GM13977 (cell line): ENCODE data around the gene SLC1A7.

Experiments
- DNase-seq: peaks from one replicate; pipeline ENCODE4 v3.0.0; 2012; ENCODE audit warnings: low spot score
- in situ Hi-C: fragments of 300-500 bp; cut with MboI; formaldehyde crosslinking; loops from one replicate; pipeline ENCODE4 v1.12.0; 2022; ENCODE audit warnings: low sequenced_read_pairs, low pct_unique_long_range_greater_than_20kb, mixed read lengths, inconsistent platforms; ENCODE audit not compliant: unreplicated experiment
- TF ChIP-seq, protein P1 (sequence below): IDR thresholded peaks from 2 replicates; pipeline ENCODE4 v1.5.1; 2012; ENCODE audit warnings: mild to moderate bottlenecking, control low read depth; ENCODE audit not compliant: insufficient read depth; ENCODE audit errors: extremely low read depth, missing control alignments

SLC1A7 gene

DNA sequence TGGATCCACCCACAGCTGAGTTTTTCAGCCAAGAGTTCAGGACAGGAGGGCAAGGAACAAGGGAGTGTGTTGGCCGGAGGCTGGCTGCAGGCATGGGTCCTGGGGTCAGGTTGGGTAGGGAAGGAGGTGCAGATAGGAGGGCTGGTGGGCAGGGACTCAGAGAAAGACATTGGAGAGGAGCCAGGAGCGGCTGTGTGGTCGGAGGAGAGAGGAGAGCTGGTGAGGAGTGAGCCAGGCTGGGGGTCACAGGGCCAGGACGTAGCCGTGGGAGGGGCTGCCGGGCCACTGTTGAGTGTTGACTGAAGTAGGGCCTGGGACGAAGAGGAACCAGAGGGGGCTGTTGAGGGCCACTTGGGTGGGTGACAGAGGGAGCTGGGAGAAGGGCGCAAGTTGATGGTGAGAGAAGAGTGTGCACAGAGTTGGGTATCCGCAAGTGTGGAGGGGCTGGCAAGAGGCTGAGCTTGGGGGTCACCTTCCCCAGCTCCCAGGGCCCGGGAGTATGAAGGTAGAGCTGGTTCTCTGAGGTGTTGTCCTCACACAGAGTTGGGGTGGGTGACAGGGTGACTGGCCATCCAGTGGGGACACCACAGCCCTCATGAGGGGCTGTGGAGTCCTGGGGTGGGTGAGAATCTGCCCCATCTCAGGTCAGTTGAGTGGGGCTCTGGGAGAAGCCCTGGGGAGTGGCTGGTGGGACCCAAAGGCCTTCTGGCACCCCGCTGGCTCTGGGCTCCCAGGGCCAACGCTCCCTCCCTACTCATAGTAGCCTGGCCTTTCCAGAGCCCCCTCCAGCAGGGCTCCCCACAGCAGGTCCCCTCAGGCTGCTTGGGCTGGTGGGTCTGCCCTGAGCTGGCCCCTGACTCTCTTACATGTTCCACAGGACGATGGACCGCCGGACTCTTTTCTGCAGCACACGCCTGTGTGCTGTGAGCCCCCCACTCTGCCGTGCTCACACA is 58.5 kb downstream of the SLC1A7 start:
- no peak for DNase-seq
- in situ Hi-C loops = no loop called here
- TF ChIP-seq, protein P1, sequence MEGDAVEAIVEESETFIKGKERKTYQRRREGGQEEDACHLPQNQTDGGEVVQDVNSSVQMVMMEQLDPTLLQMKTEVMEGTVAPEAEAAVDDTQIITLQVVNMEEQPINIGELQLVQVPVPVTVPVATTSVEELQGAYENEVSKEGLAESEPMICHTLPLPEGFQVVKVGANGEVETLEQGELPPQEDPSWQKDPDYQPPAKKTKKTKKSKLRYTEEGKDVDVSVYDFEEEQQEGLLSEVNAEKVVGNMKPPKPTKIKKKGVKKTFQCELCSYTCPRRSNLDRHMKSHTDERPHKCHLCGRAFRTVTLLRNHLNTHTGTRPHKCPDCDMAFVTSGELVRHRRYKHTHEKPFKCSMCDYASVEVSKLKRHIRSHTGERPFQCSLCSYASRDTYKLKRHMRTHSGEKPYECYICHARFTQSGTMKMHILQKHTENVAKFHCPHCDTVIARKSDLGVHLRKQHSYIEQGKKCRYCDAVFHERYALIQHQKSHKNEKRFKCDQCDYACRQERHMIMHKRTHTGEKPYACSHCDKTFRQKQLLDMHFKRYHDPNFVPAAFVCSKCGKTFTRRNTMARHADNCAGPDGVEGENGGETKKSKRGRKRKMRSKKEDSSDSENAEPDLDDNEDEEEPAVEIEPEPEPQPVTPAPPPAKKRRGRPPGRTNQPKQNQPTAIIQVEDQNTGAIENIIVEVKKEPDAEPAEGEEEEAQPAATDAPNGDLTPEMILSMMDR = no peak

DNA sequence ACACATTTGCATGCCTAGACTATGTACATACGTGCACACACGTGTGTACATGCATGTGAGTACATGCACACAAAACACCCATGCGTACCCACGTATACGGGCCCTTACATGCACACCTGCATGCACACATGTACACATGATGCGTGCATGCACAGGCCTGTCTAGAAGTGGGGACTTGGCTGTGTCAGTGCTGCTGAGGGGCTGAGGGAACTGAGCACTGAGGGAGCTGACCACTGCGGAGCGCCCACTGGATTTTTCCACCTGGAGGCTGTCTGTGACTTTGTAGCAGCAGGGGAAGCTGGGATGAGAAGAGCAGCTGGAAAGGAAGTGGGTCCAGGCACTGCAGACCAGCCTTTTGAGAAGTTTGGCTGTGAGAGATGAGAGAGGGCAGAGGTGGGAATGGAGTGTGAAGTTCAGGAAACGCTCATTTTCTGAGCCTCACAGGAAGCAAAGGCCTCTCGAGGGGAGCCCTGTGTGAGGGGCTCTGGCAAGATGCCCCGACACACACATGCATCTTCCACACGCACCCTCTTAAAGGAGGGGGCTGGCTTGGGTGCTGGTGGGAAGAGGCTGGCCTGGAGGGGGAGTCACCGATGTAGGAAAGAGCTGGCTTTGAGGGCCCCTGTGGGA is 59.5 kb downstream of the SLC1A7 start:
- TF ChIP-seq, protein P1 = no peak
- DNase-seq = no peak
- in situ Hi-C loops = no loop called here

- in situ Hi-C loops = no loop called here
- TF ChIP-seq, protein P1 = no peak
- no peak for DNase-seq
Measured at GRCh38 chr1:53081384-53082066, 60.9 kb downstream of the SLC1A7 start.

GRCh38 chr1:53080769-53081168 is 61.7 kb downstream of the SLC1A7 start:
- DNase-seq = no peak
- in situ Hi-C loops = no loop called here
- TF ChIP-seq, protein P1 = no peak

GRCh38 chr1:53080041-53080440 is 62.4 kb downstream of the SLC1A7 start:
- no peak for DNase-seq
- in situ Hi-C loops = no loop called here
- TF ChIP-seq, protein P1 = no peak

- TF ChIP-seq, protein P1 = no peak
- no peak for DNase-seq
- in situ Hi-C loops = no loop called here
Measured at GRCh38 chr1:53079251-53079650, 63.2 kb downstream of the SLC1A7 start.
